NCI-H1092 treated with DMSO at 0.1 percent for 48 hours (cell line): ENCODE results near the gene PNPT1.
"Not testable (repeated sequence)": the region's sequence is repeated elsewhere in the genome, so short reads cannot be mapped to it uniquely, and the experiment has no call there.

Experiments
- DNase-seq: peaks from one replicate; lab custom pipeline; 2025; lab: John Stamatoyannopoulos, UW

Gene PNPT1

GRCh38 chr2:55596795-55597194, 96.8 kb downstream of the PNPT1 start:
- DNase-seq, result not testable (repeated sequence)

DNA sequence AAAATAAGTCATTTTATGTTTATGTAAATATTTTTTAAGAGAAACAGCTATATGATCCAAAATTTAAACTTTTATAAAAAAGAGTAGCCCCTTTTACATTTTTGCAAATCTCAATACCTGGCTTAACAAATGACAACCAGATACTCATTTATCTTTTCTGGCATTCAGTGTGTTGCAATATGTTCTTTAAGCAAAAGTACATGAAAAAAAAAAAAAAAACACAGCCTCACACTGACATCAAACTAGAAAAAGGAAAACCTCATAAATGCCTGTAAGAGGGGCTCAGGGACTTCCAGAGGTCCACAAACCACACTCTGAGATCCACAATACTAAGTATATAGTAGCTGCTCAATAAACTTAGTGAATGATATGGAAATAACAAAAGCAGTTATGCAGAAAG, 98.1 kb downstream of the PNPT1 start:
- DNase-seq, result no peak

- no peak for DNase-seq
These were observed 101.5 kb downstream of the PNPT1 start for GRCh38 chr2:55592130-55592529.

- no peak for DNase-seq
These were observed 102.7 kb downstream of the PNPT1 start for GRCh38 chr2:55590810-55591440.

- no peak for DNase-seq
These were observed 108.1 kb downstream of the PNPT1 start for GRCh38 chr2:55585451-55586080.
